Caco-2 (cell line): ENCODE results near the gene FBXO33. TPM values are rescaled to one million over a fixed set of nuclear protein-coding genes. Genes with fewer than 3 reads are reported as not detected.

Experiments
- BruUV-seq: library from RNA; stranded (reverse); fragments of 400-500 nt; replicated peaks from 2 replicates; lab custom pipeline; 2021; lab: Mats Ljungman, UMichigan
- CTCF ChIA-PET: fragments of 300-600 bp; sonication (Branson Sonifier 250); formaldehyde crosslinking; loops from one replicate; lab custom pipeline; 2022; ENCODE audit warnings: antibody characterized with exemption; lab: Charles Lee
- POLR2A ChIA-PET: fragments of 300-600 bp; sonication (Branson Sonifier 250); formaldehyde crosslinking; loops from one replicate; lab custom pipeline; 2022; ENCODE audit warnings: antibody characterized with exemption; lab: Charles Lee
- DNase-seq, 2 experiments: peaks; one replicate each; pipeline versions ENCODE4 v3.0.0 to v3.0.0-alpha.2; 2020 to 2022
- H3K27me3 ChIP-seq: replicated peaks from 2 replicates; pipeline ENCODE4 v1.6.0; 2011; ENCODE audit warnings: low read length; ENCODE audit not compliant: control insufficient read depth, insufficient read depth
- H3K36me3 ChIP-seq: 2 replicates; pipeline ENCODE4 v1.5.1; 2011; ENCODE audit warnings: low read length; ENCODE audit not compliant: control insufficient read depth, insufficient read depth
- H3K4me1 ChIP-seq: fragments of 250-450 bp; sonication (Bioruptor Pico); 2 replicates; pipeline ENCODE4 v1.5.1; 2020; ENCODE audit warnings: mild to moderate bottlenecking
- H3K4me3 ChIP-seq: 2 replicates; pipeline ENCODE4 v1.5.1; 2011; ENCODE audit warnings: low read depth, mild to moderate bottlenecking, control low read depth, low read length
- H3K9me3 ChIP-seq: fragments of 250-450 bp; sonication (Bioruptor Pico); 2 replicates; pipeline ENCODE4 v1.5.1; 2020; ENCODE audit warnings: mild to moderate bottlenecking, moderate library complexity
- H3K27ac Mint-ChIP-seq: one replicate; pipeline ENCODE4 v1.8.0; 2022; ENCODE audit warnings: mixed read lengths; ENCODE audit not compliant: unreplicated experiment
- H3K27me3 Mint-ChIP-seq: one replicate; pipeline ENCODE4 v1.8.0; 2022; ENCODE audit warnings: mixed read lengths; ENCODE audit not compliant: insufficient read depth, unreplicated experiment
- H3K36me3 Mint-ChIP-seq: one replicate; pipeline ENCODE4 v1.8.0; 2022; ENCODE audit warnings: mild to moderate bottlenecking, mixed read lengths; ENCODE audit not compliant: insufficient read depth, unreplicated experiment
- H3K4me1 Mint-ChIP-seq: one replicate; pipeline ENCODE4 v1.8.0; 2022; ENCODE audit warnings: low read depth, mixed read lengths; ENCODE audit not compliant: unreplicated experiment
- H3K4me3 Mint-ChIP-seq: one replicate; pipeline ENCODE4 v1.8.0; 2022; ENCODE audit warnings: mild to moderate bottlenecking, moderate library complexity, mixed read lengths; ENCODE audit not compliant: unreplicated experiment
- H3K9me3 Mint-ChIP-seq: one replicate; pipeline ENCODE4 v1.8.0; 2022; ENCODE audit warnings: mixed read lengths; ENCODE audit not compliant: unreplicated experiment
- intact Hi-C: fragments of 100-400 bp; cut with micrococcal nuclease; formaldehyde crosslinking; loops from one replicate; pipeline ENCODE4 v1.10.0; 2022; ENCODE audit not compliant: unreplicated experiment
- total RNA-seq: library from RNA; stranded (reverse); gene quantifications from 2 replicates; pipeline ENCODE4 v1.2.3, GENCODE V29; 2022
- TF ChIP-seq, protein P1 (sequence below), 2 experiments: fragments of 200-600 bp in 1 of 2; IDR thresholded peaks; 1 replicate in 1 of 2; 2 replicates in 1 of 2; pipeline versions ENCODE4 v1.5.1 to v1.8.0; 2011 to 2022; ENCODE audit warnings: antibody characterized with exemption in 1 of 2, control low read depth in 1 of 2, inconsistent platforms in 1 of 2, low read depth in 1 of 2, low read length in 1 of 2, mild to moderate bottlenecking in 1 of 2, moderate library complexity in 1 of 2; ENCODE audit not compliant: insufficient read depth in 1 of 2, severe bottlenecking in 1 of 2, unreplicated experiment in 1 of 2

The FBXO33 gene
- total RNA-seq, 1 experiment from 2014 or later = 6.0 TPM

DNA sequence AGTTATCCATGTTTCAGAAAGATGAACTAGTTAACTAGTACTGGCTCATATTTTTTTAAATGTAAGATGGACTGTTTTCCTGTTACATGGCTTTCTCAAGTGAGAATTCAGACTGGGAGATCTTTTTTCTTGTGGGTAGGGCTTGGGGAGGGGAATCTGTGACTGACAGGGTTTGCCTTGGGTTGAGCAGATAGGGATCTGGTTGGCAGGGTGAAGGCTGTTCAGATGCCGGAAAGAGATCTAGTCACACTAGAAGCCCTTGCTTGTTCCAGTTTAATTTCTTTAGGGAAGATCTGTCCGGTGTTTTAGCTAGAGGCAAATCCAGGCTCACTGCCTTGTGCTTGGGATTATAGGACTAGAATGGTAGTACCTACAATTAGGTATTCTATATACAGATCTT is 63.2 kb downstream of the FBXO33 start:
- Mint-ChIP-seq H3K4me1 (peaks cover 11% of the 10 kb centered on the region), H3K9me3 (no peaks in the 10 kb centered on the region), H3K4me3 (no peak overlapping the region), H3K27me3 (no peaks in the 10 kb centered on the region), H3K36me3 (no peaks in the 10 kb centered on the region), H3K27ac (no peak overlapping the region)
- Histone ChIP-seq H3K36me3 (no peaks in the 10 kb centered on the region), H3K4me1 (no peaks in the 10 kb centered on the region), H3K9me3 (no peaks in the 10 kb centered on the region), H3K4me3 (no peak overlapping the region), H3K27me3 (no peaks in the 10 kb centered on the region)
- DNase-seq = no peak
- intact Hi-C loops = loop anchor here (5.0 kb wide), 1 partner anchor 197 kb away; the partner anchor contains the start of gene TRAPPC6B
- BruUV-seq = no TSS peak
- TF ChIP-seq, protein P1, sequence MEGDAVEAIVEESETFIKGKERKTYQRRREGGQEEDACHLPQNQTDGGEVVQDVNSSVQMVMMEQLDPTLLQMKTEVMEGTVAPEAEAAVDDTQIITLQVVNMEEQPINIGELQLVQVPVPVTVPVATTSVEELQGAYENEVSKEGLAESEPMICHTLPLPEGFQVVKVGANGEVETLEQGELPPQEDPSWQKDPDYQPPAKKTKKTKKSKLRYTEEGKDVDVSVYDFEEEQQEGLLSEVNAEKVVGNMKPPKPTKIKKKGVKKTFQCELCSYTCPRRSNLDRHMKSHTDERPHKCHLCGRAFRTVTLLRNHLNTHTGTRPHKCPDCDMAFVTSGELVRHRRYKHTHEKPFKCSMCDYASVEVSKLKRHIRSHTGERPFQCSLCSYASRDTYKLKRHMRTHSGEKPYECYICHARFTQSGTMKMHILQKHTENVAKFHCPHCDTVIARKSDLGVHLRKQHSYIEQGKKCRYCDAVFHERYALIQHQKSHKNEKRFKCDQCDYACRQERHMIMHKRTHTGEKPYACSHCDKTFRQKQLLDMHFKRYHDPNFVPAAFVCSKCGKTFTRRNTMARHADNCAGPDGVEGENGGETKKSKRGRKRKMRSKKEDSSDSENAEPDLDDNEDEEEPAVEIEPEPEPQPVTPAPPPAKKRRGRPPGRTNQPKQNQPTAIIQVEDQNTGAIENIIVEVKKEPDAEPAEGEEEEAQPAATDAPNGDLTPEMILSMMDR (IDR thresholded peaks at IDR 0.05; ENCODE audit: insufficient read depth in 1 of 2, low read depth in 1 of 2, low read length in 1 of 2, severe bottlenecking in 1 of 2, unreplicated experiment in 1 of 2) = no peak
- ChIA-PET POLR2A (interaction anchor here (0.7 kb wide), 1 partner anchor 57 kb away, joined by 4 read pairs; no protein-coding TSS in a partner anchor), CTCF (interaction anchor here (0.7 kb wide), 1 partner anchor 266 kb away, joined by 3 read pairs; the partner anchor contains the start of gene SEC23A)

DNA sequence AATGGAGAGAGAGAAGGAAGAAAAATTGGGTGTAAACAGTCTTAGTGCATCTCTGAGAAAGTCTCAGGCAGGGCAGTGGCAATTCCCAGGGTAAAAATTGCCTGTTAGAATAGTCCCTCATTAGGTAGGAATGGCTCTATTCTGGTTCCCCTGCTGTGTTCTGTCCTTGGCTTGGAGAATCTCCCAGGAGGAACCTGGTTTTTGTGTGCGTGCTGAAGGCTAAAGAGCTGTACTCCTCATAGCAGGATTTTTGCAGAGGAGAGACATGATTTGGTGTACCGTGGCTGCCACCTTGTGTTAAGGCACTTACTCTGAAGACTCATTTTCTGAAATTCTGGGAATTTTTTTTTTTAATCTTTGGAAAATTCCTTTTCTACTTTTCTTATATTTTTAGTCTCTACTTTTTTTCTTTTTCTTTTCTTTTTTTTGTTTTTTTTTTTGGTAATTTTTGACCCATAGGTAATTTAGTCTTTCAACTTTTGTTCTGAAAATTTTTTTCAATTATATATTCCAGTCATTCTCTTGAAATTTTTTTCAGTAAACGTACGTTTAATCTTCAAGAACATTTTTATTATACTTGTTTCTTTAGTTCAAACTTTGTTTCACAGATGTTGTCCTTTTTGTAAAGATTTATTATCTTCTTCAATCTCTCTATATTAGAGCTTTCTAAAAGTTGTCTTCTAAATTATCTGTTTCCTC is 63.8 kb downstream of the FBXO33 start:
- Histone ChIP-seq H3K4me1 (no peaks in the 10 kb centered on the region), H3K27me3 (no peaks in the 10 kb centered on the region), H3K4me3 (no peak overlapping the region), H3K9me3 (no peaks in the 10 kb centered on the region), H3K36me3 (no peaks in the 10 kb centered on the region)
- Mint-ChIP-seq H3K4me3 (no peak overlapping the region), H3K4me1 (peaks cover 11% of the 10 kb centered on the region), H3K27ac (no peak overlapping the region), H3K9me3 (no peaks in the 10 kb centered on the region), H3K27me3 (no peaks in the 10 kb centered on the region), H3K36me3 (peaks cover 6% of the 10 kb centered on the region)
- TF ChIP-seq, protein P1 (IDR thresholded peaks at IDR 0.05; ENCODE audit: insufficient read depth in 1 of 2, low read depth in 1 of 2, low read length in 1 of 2, severe bottlenecking in 1 of 2, unreplicated experiment in 1 of 2) = peak; percentile 69 to 71
- BruUV-seq = no TSS peak
- intact Hi-C loops = loop anchor here (1.0 to 5.0 kb wide), 3 partner anchors 137 to 261 kb away; partner anchors contain the start of gene TRAPPC6B
- CTCF ChIA-PET = interaction anchor here (0.7 to 1.0 kb wide), 3 partner anchors 137 to 265 kb away, joined by 3 to 10 read pairs (median 4); partner anchors contain the start of genes SEC23A and TRAPPC6B
- POLR2A ChIA-PET = interaction anchor here (0.7 kb wide), 2 partner anchors 58 to 198 kb away, joined by 3 to 4 read pairs; partner anchors contain the start of gene TRAPPC6B
- peak; percentile 69 to 80 for DNase-seq

DNA sequence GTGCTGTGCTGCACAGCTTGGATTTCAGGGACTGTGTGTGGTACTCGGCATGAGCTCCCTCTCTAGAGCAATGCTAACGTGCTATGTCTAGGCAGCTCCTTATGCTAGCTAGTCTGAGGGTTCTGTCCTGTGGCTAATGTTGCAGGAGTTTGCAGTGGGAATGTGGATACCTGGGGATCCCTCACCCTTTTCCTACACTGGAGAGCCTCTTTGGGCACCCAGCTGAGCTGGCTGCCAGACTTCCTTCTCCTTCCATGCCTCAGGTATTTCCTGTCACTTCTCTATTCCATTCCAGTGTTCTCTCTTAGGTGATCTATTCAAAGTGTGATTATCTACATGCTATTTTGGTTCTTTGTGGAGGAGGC is 64.9 kb downstream of the FBXO33 start:
- TF ChIP-seq, protein P1 (IDR thresholded peaks at IDR 0.05; ENCODE audit: insufficient read depth in 1 of 2, low read depth in 1 of 2, low read length in 1 of 2, severe bottlenecking in 1 of 2, unreplicated experiment in 1 of 2) = no peak
- ChIA-PET POLR2A (no interaction called here), CTCF (interaction anchor here (1.0 kb wide), 1 partner anchor 136 kb away, joined by 3 read pairs; no protein-coding TSS in a partner anchor)
- H3K27me3 ChIP-seq = no peaks in the 10 kb centered on the region
- H3K9me3 ChIP-seq = no peaks in the 10 kb centered on the region
- no peak overlapping the region for H3K27ac Mint-ChIP-seq
- intact Hi-C loops = loop anchor here (5.0 kb wide), 1 partner anchor 195 kb away; the partner anchor contains the start of gene TRAPPC6B
- no peaks in the 10 kb centered on the region for H3K4me1 ChIP-seq
- H3K36me3 ChIP-seq = no peaks in the 10 kb centered on the region
- no peaks in the 10 kb centered on the region for H3K27me3 Mint-ChIP-seq
- no peak overlapping the region for H3K4me3 Mint-ChIP-seq
- no TSS peak for BruUV-seq
- H3K36me3 Mint-ChIP-seq = peaks cover 6% of the 10 kb centered on the region
- no peaks in the 10 kb centered on the region for H3K9me3 Mint-ChIP-seq
- DNase-seq = no peak
- H3K4me3 ChIP-seq = no peak overlapping the region
- peaks cover 11% of the 10 kb centered on the region for H3K4me1 Mint-ChIP-seq
